ENCODE results near the gene SAA2.
A peak's percentile ranks its signal among the peaks of the same experiment; 100 is the strongest.

The SAA2 gene

DNA sequence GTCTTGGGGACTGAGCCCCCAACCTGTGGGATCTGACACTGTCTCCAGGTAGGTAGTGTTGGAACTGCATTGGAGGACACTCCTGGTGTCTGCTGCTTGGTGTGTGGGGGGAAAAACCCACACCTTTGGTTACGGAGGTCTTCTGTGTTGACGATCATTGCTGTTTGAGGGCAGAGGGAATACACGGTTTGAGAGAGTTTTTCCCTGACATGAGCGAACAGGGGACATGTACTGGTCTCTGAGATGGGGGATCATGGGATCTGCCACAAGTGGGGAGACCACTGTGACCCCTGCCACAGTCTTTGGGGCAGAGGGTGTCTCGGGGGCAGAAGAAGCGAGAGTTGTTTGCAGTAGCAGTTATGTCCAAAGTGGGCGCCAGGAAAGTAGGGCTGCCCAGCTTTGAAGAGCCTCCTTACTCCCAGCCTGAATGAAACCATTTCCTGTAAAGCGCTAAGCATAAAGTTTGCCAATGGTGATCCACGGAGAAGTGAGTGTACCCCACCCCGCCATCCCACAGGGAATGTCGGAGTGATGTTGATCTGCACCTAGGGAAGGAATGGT, 5.4 kb upstream of the SAA2 start:
- TF ChIP-seq, protein P1, sequence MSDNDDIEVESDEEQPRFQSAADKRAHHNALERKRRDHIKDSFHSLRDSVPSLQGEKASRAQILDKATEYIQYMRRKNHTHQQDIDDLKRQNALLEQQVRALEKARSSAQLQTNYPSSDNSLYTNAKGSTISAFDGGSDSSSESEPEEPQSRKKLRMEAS (IDR thresholded peaks at IDR 0.05), result no peak
- TF ChIP-seq CEBPB (IDR thresholded peaks at IDR 0.05) (no peak), EP300 (IDR thresholded peaks at IDR 0.05; ENCODE audit: borderline replicate concordance) (no peak), TEAD4 (IDR thresholded peaks at IDR 0.05) (no peak), NFIC (IDR thresholded peaks at IDR 0.05) (no peak), ZBTB7A (IDR thresholded peaks at IDR 0.05; ENCODE audit: low read depth) (no peak)

DNA sequence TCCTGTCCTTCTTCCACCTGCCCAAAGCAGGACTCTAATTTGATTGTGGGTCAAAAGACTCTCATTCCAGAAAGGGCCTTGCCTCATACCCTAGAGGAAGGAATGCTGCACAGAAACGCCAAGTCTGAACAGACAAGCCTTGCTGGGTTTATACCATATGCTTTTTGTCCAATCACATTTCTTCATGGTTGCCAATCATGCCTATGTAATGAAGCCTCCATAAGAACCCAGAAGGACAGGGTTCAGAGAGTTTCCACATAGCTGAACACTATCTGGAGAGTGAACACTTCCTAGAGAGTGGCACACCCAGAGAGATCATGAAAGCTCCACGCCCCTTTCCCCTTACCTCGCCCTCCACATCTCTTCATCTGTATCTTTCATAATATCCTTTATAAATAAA, 4.8 kb upstream of the SAA2 start:
- no peak for TF ChIP-seq CEBPB (IDR thresholded peaks at IDR 0.05)
- TF ChIP-seq TEAD4 (IDR thresholded peaks at IDR 0.05), result peak; percentile 51; the same call in 1 of the 2 replicates

DNA sequence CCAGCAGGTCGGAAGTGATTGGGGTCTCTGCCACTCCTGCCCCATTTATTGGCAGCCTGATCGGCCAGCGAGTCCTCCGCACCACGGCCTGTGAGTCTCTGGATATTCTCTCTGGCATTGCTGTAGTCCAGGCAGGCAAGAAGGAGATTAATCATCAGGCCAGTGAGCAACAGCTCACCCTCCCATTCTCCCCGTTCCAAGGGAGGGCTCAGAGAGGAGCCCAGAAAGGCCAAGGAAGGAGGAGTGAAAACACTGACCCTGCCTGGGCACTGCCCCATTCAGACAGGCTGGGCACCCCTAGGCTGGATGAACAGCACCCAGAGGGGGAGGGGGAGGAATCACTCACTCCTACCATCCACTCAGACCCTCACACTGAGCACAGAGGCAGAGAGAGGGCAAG, 3.1 kb downstream of the SAA2 start:
- TF ChIP-seq YY1 (IDR thresholded peaks at IDR 0.05; ENCODE audit: low read depth) (no peak), RAD21 (IDR thresholded peaks at IDR 0.05; ENCODE audit: low read depth) (no peak), EGR1 (IDR thresholded peaks at IDR 0.05) (no peak), CEBPB (IDR thresholded peaks at IDR 0.05) (no peak), TAF1 (IDR thresholded peaks at IDR 0.05; ENCODE audit: low read depth) (no peak), FOXM1 (IDR thresholded peaks at IDR 0.05; ENCODE audit: borderline replicate concordance, low read depth) (no peak), TCF12 (IDR thresholded peaks at IDR 0.05; ENCODE audit: low read depth) (no peak)
- TF ChIP-seq, protein P1 (IDR thresholded peaks at IDR 0.05), result no peak
- TF ChIP-seq, protein P2, sequence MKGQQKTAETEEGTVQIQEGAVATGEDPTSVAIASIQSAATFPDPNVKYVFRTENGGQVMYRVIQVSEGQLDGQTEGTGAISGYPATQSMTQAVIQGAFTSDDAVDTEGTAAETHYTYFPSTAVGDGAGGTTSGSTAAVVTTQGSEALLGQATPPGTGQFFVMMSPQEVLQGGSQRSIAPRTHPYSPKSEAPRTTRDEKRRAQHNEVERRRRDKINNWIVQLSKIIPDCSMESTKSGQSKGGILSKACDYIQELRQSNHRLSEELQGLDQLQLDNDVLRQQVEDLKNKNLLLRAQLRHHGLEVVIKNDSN (IDR thresholded peaks at IDR 0.05), result no peak

DNA sequence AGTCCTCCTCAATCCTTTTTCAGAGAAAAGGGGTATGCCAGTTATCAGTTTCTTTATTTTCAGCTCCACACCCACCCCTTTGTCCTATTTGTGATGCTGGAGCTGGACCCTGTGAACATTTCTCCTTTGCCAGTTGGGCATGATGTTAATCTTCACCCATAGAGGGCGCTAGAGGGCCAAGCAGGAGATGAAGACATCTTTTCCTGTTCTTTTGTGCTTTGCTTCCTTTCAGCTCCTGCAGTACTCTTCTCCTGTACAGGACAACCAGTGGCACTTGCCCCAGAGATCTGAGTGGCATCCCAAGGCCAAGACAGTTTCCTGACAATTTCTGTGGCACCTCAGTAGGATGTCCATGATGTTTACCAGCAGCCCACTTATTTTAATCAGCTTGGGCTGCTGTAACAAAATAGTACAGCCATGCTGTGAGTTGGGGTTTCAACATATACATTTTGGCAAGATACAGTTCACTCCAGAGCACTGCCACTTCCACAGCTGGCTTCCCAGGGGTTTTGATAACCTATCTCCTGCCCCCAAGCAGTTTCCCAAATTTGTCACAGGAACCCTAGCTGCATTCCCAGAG, 4.6 kb downstream of the SAA2 start:
- TF ChIP-seq YY1 (IDR thresholded peaks at IDR 0.05; ENCODE audit: low read depth) (peak; percentile 48; the same call in 1 of the 2 replicates), RAD21 (IDR thresholded peaks at IDR 0.05; ENCODE audit: low read depth) (peak; percentile 91), EP300 (IDR thresholded peaks at IDR 0.05; ENCODE audit: borderline replicate concordance) (no peak)

DNA sequence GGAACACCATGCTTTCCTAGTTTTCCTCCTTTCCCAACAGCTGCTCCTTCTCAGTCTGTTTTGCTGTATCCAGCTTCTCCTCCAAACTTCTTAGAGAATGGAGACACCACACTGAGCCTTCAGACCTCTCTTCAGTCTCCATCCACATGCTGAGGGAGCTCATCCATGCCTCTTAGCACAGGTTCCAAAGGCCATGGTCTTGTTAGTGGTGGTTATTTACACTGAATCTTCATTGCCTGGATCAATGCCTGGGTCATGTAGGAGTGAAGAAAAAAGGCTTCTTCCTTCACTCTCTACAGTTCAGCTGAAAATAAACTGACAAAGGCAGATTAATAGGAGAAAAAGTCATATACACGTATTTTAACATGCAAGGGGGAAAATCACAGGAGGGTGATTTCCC, 8.8 kb downstream of the SAA2 start:
- TF ChIP-seq CEBPB (IDR thresholded peaks at IDR 0.05) (no peak), TCF12 (IDR thresholded peaks at IDR 0.05; ENCODE audit: low read depth) (no peak), EGR1 (IDR thresholded peaks at IDR 0.05) (no peak), FOXM1 (IDR thresholded peaks at IDR 0.05; ENCODE audit: borderline replicate concordance, low read depth) (no peak), TEAD4 (IDR thresholded peaks at IDR 0.05) (no peak), EP300 (IDR thresholded peaks at IDR 0.05; ENCODE audit: borderline replicate concordance) (no peak), RAD21 (IDR thresholded peaks at IDR 0.05; ENCODE audit: low read depth) (no peak), CREB1 (IDR thresholded peaks at IDR 0.05; ENCODE audit: low read depth) (no peak), YY1 (IDR thresholded peaks at IDR 0.05; ENCODE audit: low read depth) (no peak), ZBTB7A (IDR thresholded peaks at IDR 0.05; ENCODE audit: low read depth) (no peak), TAF1 (IDR thresholded peaks at IDR 0.05; ENCODE audit: low read depth) (no peak), NFIC (IDR thresholded peaks at IDR 0.05) (no peak)
- TF ChIP-seq, protein P2 (IDR thresholded peaks at IDR 0.05), result no peak
- TF ChIP-seq, protein P1 (IDR thresholded peaks at IDR 0.05), result no peak
- TF ChIP-seq, protein P3, sequence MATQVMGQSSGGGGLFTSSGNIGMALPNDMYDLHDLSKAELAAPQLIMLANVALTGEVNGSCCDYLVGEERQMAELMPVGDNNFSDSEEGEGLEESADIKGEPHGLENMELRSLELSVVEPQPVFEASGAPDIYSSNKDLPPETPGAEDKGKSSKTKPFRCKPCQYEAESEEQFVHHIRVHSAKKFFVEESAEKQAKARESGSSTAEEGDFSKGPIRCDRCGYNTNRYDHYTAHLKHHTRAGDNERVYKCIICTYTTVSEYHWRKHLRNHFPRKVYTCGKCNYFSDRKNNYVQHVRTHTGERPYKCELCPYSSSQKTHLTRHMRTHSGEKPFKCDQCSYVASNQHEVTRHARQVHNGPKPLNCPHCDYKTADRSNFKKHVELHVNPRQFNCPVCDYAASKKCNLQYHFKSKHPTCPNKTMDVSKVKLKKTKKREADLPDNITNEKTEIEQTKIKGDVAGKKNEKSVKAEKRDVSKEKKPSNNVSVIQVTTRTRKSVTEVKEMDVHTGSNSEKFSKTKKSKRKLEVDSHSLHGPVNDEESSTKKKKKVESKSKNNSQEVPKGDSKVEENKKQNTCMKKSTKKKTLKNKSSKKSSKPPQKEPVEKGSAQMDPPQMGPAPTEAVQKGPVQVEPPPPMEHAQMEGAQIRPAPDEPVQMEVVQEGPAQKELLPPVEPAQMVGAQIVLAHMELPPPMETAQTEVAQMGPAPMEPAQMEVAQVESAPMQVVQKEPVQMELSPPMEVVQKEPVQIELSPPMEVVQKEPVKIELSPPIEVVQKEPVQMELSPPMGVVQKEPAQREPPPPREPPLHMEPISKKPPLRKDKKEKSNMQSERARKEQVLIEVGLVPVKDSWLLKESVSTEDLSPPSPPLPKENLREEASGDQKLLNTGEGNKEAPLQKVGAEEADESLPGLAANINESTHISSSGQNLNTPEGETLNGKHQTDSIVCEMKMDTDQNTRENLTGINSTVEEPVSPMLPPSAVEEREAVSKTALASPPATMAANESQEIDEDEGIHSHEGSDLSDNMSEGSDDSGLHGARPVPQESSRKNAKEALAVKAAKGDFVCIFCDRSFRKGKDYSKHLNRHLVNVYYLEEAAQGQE (IDR thresholded peaks at IDR 0.05; ENCODE audit: low read depth), result no peak

DNA sequence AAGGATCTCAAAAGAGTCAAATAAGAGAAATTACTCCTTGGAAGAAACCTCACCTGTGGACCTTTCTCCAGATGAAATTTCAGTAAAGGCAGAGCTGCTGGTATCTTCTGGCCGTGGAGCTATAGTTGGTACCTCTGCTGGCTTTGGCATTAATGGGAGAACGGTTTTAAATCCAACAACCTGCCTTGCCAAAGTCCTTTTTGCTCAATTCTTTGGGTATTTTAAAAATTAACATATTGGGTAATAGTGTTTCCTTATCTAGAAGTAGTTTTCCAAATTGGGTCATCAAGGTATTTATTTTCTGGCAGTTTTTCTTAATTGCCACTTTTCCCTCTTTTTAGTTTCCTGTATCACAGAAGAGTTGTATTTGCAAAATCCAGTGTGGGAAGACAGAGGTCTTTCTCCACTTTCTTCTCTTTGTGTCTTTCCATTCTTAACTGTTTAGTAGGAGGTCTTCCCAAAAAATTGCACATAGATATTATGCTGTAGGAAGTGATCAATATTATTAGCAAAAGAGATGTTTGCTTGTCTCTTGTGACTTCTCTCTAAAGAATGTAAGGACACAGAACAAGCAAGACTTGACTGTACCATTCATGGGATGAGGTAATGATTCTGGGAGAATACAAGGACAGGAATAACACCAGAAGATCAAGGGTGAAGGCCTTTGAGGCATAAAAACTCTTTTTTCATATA, 11.7 kb downstream of the SAA2 start, which contains the start of gene SAA4:
Gene SAA4 (minus strand): TSS at position 139 of the 693 bp plus-strand sequence. CDS start 876 bp downstream, outside the sequence.
- no peak for TF ChIP-seq FOXM1 (IDR thresholded peaks at IDR 0.05; ENCODE audit: borderline replicate concordance, low read depth)

DNA sequence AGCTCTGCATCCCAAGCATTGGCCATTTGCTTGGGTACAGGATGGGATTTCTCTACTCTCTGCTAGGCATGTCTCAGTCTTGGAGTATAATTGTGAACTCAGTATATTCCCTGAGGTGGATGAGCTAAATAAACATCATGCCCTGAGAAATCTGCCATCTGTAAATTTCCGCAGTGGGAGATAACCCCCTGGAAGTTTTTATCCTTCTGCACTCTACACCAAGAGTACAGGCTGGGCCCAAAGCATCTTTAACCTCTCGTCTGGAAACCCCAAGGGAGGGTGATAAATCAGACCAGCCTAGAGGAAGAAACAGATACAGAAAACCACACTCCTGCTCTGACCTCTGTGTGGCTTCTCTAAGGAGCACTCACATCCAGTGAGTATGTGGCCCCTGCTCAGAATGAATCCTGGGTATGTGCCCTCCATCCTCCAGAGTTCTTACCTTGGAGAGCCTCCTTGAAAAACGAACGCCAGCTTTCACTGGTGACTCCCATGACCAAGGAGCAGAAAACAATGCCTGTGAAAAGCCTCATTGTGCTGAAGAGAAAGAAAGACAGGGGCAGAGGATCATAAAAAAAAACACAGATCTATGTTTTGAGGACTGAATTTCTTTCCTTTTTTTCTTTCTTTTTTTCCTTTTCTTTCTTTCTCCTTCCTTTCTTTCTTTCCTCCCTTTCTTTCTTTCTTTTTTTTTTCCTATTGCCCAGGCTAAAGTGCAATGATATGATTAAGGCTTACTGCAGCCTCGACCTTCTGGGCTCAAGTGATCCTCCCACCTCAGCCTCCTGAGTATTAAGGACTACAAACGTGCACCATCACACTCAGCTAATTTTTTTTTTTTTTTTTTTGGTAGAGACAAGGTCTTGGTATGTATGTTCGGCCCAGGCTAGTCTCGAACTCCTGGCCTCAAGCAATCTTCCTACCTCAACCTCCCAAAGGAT, 12.8 kb downstream of the SAA2 start:
- TF ChIP-seq, protein P1 (IDR thresholded peaks at IDR 0.05), result no peak
- TF ChIP-seq CEBPB (IDR thresholded peaks at IDR 0.05) (no peak), TEAD4 (IDR thresholded peaks at IDR 0.05) (no peak)
- TF ChIP-seq, protein P3 (IDR thresholded peaks at IDR 0.05; ENCODE audit: low read depth), result no peak
